ENCODE results near the gene CASK. TPM values are rescaled to one million over a fixed set of nuclear protein-coding genes. Genes with fewer than 3 reads are reported as not detected.

CASK gene
- total RNA-seq, 1 donor from 2014 or later = 43.0 TPM

- no peak for DNase-seq (ENCODE audit: extremely low spot score, unreplicated experiment)
- no peaks in the 10 kb centered on the region for H3K36me3 Mint-ChIP-seq (ENCODE audit: unreplicated experiment)
- H3K27me3 Mint-ChIP-seq (ENCODE audit: unreplicated experiment) = no peaks in the 10 kb centered on the region
- peaks cover 13% of the 10 kb centered on the region for H3K4me1 Mint-ChIP-seq (ENCODE audit: unreplicated experiment)
- H3K4me3 Mint-ChIP-seq (ENCODE audit: unreplicated experiment) = no peak overlapping the region
- peak overlapping the region; percentile 69 for H3K27ac Mint-ChIP-seq (ENCODE audit: unreplicated experiment)
- no peaks in the 10 kb centered on the region for H3K9me3 Mint-ChIP-seq (ENCODE audit: unreplicated experiment)
- TF ChIP-seq, protein P1, sequence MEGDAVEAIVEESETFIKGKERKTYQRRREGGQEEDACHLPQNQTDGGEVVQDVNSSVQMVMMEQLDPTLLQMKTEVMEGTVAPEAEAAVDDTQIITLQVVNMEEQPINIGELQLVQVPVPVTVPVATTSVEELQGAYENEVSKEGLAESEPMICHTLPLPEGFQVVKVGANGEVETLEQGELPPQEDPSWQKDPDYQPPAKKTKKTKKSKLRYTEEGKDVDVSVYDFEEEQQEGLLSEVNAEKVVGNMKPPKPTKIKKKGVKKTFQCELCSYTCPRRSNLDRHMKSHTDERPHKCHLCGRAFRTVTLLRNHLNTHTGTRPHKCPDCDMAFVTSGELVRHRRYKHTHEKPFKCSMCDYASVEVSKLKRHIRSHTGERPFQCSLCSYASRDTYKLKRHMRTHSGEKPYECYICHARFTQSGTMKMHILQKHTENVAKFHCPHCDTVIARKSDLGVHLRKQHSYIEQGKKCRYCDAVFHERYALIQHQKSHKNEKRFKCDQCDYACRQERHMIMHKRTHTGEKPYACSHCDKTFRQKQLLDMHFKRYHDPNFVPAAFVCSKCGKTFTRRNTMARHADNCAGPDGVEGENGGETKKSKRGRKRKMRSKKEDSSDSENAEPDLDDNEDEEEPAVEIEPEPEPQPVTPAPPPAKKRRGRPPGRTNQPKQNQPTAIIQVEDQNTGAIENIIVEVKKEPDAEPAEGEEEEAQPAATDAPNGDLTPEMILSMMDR (IDR thresholded peaks at IDR 0.05) = no peak
These were observed 363.9 kb downstream of the CASK start for GRCh38 chrX:41559235-41560052.

DNA sequence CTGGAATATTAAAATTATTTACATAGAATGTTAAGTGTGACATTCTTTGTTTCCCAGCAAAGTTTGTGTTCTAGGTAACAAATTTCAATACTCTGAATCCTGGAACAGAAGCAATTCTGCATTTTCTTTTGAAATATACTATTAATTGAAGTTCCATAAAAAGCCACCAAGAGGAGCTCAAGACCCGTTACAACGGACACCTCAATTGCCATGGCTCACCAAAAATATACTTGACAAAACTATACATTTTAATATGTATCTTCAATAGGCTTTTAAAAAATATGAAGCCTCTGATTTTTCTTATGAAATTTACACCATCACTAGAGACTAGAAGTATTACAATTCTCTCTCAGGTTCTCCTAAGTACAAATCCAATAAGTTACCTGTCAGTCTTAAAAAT lies 364.8 kb downstream of the CASK start:
- TF ChIP-seq, protein P1 (IDR thresholded peaks at IDR 0.05) = peak; percentile 61
- Mint-ChIP-seq H3K4me3 (ENCODE audit: unreplicated experiment) (no peak overlapping the region), H3K27ac (ENCODE audit: unreplicated experiment) (no peak overlapping the region), H3K27me3 (ENCODE audit: unreplicated experiment) (no peaks in the 10 kb centered on the region), H3K9me3 (ENCODE audit: unreplicated experiment) (no peaks in the 10 kb centered on the region), H3K4me1 (ENCODE audit: unreplicated experiment) (peaks cover 13% of the 10 kb centered on the region), H3K36me3 (ENCODE audit: unreplicated experiment) (no peaks in the 10 kb centered on the region)
- DNase-seq (ENCODE audit: extremely low spot score, unreplicated experiment) = no peak

- Mint-ChIP-seq H3K27me3 (ENCODE audit: unreplicated experiment) (no peaks in the 10 kb centered on the region), H3K36me3 (ENCODE audit: unreplicated experiment) (peaks cover 2% of the 10 kb centered on the region), H3K27ac (ENCODE audit: unreplicated experiment) (no peak overlapping the region), H3K9me3 (ENCODE audit: unreplicated experiment) (no peaks in the 10 kb centered on the region), H3K4me1 (ENCODE audit: unreplicated experiment) (peaks cover 13% of the 10 kb centered on the region), H3K4me3 (ENCODE audit: unreplicated experiment) (no peak overlapping the region)
- TF ChIP-seq, protein P1 (IDR thresholded peaks at IDR 0.05) = no peak
- no peak for DNase-seq (ENCODE audit: extremely low spot score, unreplicated experiment)
These were observed 366.4 kb downstream of the CASK start for GRCh38 chrX:41556958-41557357.

- Mint-ChIP-seq H3K27me3 (ENCODE audit: unreplicated experiment) (no peaks in the 10 kb centered on the region), H3K4me1 (ENCODE audit: unreplicated experiment) (no peaks in the 10 kb centered on the region)
- TF ChIP-seq, protein P1 (IDR thresholded peaks at IDR 0.05) = no peak
These were observed 369.7 kb downstream of the CASK start for GRCh38 chrX:41553688-41554087.

DNA sequence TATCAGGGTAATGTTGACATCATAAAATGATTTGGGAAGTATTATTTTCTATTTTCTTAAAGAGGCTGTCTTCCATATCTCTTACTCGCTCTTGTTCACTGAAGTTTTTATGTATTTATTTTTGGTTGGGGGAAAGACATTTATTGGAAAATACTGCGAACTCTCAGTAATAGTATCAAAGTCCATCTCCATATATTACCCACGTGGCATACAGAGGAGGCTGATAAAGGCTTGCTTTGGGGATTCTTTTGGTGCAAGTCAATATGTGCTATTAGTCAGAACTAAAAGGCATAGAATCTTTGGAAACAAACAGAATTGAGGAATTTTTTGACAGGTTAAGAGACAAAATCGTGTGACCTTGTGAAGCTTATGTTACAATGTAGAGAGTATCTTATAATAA lies 374.9 kb downstream of the CASK start:
- no peak for DNase-seq (ENCODE audit: extremely low spot score, unreplicated experiment)
- no peak overlapping the region for H3K4me3 Mint-ChIP-seq (ENCODE audit: unreplicated experiment)
- TF ChIP-seq, protein P1 (IDR thresholded peaks at IDR 0.05) = no peak
- peaks cover 8% of the 10 kb centered on the region for H3K36me3 Mint-ChIP-seq (ENCODE audit: unreplicated experiment)
- H3K4me1 Mint-ChIP-seq (ENCODE audit: unreplicated experiment) = peaks cover 2% of the 10 kb centered on the region
- H3K9me3 Mint-ChIP-seq (ENCODE audit: unreplicated experiment) = peaks cover 6% of the 10 kb centered on the region
- no peaks in the 10 kb centered on the region for H3K27me3 Mint-ChIP-seq (ENCODE audit: unreplicated experiment)
- no peak overlapping the region for H3K27ac Mint-ChIP-seq (ENCODE audit: unreplicated experiment)

More at GRCh38 chrX:41553688-41554087, 369.7 kb downstream of the CASK start:
- no peaks in the 10 kb centered on the region for H3K9me3 Mint-ChIP-seq (ENCODE audit: unreplicated experiment)
- no peak overlapping the region for H3K27ac Mint-ChIP-seq (ENCODE audit: unreplicated experiment)
- DNase-seq (ENCODE audit: extremely low spot score, unreplicated experiment) = no peak
- peaks cover 7% of the 10 kb centered on the region for H3K36me3 Mint-ChIP-seq (ENCODE audit: unreplicated experiment)
- no peak overlapping the region for H3K4me3 Mint-ChIP-seq (ENCODE audit: unreplicated experiment)
